GM18511 (cell line): ENCODE data around the gene TTC21A.
A peak's percentile ranks its signal among the peaks of the same experiment; 100 is the strongest.

Source experiments
- ATAC-seq: cut with Tn5 transposase; IDR thresholded peaks from one replicate; pipeline ENCODE4 v1.9.1; 2021; ENCODE audit warnings: mild to moderate bottlenecking, moderate library complexity; ENCODE audit not compliant: unreplicated experiment

Gene TTC21A

GRCh38 chr3:39114456-39114855, 7.0 kb downstream of the TTC21A start:
- no peak for ATAC-seq

- ATAC-seq: no peak
These were observed 8.4 kb downstream of the TTC21A start for GRCh38 chr3:39115870-39116269.

- no peak for ATAC-seq
These were observed 10.6 kb downstream of the TTC21A start for GRCh38 chr3:39118079-39118478.

- ATAC-seq: no peak
These were observed 11.6 kb downstream of the TTC21A start for GRCh38 chr3:39118931-39119660.

GRCh38 chr3:39121621-39122020, 14.1 kb downstream of the TTC21A start:
- no peak for ATAC-seq

- ATAC-seq: peak; percentile 75
These were observed 15.3 kb downstream of the TTC21A start for GRCh38 chr3:39122813-39123212.

- ATAC-seq: no peak
These were observed 17.7 kb downstream of the TTC21A start for GRCh38 chr3:39124876-39125840.

GRCh38 chr3:39125841-39126500, 18.5 kb downstream of the TTC21A start:
- no peak for ATAC-seq

GRCh38 chr3:39126532-39127071, 19.1 kb downstream of the TTC21A start:
- ATAC-seq: no peak

GRCh38 chr3:39127269-39127907, 19.9 kb downstream of the TTC21A start:
- no peak for ATAC-seq

GRCh38 chr3:39127908-39128304, 20.4 kb downstream of the TTC21A start:
- ATAC-seq: no peak

- ATAC-seq: no peak
These were observed 21.5 kb downstream of the TTC21A start for GRCh38 chr3:39128951-39129350.

GRCh38 chr3:39130026-39130425, 22.5 kb downstream of the TTC21A start:
- no peak for ATAC-seq

GRCh38 chr3:39130693-39131265, 23.3 kb downstream of the TTC21A start:
- ATAC-seq: no peak

- no peak for ATAC-seq
These were observed 24.9 kb downstream of the TTC21A start for GRCh38 chr3:39132096-39133092.

- ATAC-seq: no peak
These were observed 25.6 kb downstream of the TTC21A start for GRCh38 chr3:39133093-39133490.

- ATAC-seq: no peak
These were observed 26.3 kb downstream of the TTC21A start for GRCh38 chr3:39133822-39134221.

GRCh38 chr3:39134305-39134704, 26.8 kb downstream of the TTC21A start:
- ATAC-seq: no peak

GRCh38 chr3:39135170-39135805, 27.8 kb downstream of the TTC21A start:
- no peak for ATAC-seq
